Measurements from ENCODE around the gene PPP1R3F.
A peak's percentile ranks its signal among the peaks of the same experiment; 100 is the strongest.

Gene PPP1R3F

DNA sequence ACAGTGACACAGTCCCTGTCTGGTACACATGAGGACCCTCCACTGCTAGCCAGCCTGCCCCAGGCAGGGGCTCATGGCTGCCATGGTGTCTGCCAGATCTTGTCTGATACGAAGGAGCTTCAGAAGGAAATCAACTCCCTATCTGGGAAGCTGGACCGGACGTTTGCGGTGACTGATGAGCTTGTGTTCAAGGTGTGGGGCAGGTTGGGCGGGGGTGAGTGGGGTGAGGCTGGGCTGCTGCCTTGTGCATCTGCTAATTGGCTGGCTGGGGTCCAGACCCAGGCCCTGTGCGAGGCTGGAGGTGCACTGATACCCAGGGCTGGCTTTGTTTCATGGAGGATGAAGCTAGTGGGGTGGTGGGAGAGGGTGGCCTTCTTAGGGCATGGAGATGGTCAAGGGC is 20.5 kb upstream of the PPP1R3F start:
- DNase-seq (ENCODE audit: low read depth in 2 of 2) = no peak

DNA sequence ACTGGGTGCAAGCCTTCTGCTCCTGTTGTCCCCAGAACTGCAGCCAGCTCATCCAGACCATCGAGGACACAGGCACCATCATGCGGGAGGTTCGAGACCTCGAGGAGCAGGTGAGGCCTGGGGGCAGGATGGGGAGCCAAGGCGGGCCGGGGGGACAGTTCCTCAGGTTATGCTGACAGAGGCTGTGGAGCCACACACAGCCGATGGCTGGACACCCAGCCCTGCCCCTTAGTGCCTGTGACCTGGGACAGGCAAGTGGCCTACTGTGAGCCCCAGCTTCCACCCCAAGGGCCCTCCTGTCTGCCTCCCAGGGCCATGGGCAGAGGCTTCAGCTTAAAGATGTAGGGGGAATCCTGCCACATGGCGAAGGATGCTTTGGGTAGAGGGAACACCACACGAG is 20.0 kb upstream of the PPP1R3F start:
- no peak for DNase-seq (ENCODE audit: low read depth in 2 of 2)

- DNase-seq (ENCODE audit: low read depth in 2 of 2) = no peak
Measured at GRCh38 chrX:49250066-49250465, 19.5 kb upstream of the PPP1R3F start.

DNA sequence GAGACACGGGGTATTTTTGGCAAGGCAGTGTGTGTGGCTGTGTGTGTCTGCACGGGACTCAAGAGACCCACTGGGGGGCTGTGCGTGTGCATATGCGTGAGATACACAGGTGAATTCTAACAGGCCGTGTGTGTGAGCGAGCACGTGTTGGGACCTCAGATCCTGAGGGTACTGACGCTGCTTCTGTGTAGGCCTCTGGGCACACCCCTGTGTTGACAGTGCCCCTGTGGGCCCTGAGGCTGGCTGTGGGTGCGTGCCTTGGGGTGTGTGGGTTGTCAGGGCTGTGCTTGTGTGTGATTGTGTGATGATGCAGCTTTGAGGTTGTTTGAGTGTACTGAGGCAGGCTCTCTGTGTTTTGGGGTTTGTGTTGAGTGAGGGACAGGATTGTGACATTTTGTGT is 19.0 kb upstream of the PPP1R3F start:
- DNase-seq (ENCODE audit: low read depth in 2 of 2) = no peak

GRCh38 chrX:49251325-49251724 is 18.3 kb upstream of the PPP1R3F start:
- no peak for DNase-seq (ENCODE audit: low read depth in 2 of 2)

- DNase-seq (ENCODE audit: low read depth in 2 of 2) = no peak
Measured at GRCh38 chrX:49254639-49255038, 15.0 kb upstream of the PPP1R3F start.

DNA sequence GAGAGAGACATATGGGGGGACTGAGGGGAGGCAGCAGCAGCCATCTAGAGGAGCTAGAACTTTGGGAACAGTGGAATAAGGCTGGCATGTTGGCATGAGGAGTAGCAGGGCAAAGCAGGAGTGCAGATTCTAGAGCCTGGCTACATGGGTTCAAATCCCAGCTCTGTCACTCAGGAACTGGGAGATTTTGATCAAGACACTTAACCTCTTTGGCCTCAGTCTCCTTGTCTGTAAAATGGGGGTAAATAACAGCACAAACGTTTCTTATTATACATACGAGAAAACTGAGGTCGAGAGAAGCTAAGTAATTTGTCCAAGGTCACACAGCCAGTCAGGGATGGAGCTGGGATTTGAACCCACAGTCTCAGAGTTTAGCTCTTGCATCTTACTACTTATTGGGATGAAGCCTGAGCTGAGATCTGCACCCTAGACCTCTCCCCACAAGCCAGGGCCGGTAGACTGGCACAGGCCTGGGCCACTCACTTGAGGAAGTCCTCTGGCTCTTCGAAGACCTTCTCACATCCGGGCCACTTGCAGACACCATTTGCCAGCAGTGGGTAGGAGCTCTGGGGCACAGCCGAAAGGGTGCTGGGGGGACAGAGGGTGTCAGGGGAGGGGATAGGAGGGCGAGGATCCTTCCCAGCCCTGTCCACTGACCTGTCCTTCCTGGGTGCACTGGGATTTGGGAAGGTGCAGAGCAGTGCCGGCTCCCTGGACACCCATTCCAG is 13.2 kb upstream of the PPP1R3F start:
- DNase-seq (ENCODE audit: low read depth in 2 of 2) = no peak

- DNase-seq (ENCODE audit: low read depth in 2 of 2) = no peak
Measured at GRCh38 chrX:49257074-49257790, 12.4 kb upstream of the PPP1R3F start.

DNA sequence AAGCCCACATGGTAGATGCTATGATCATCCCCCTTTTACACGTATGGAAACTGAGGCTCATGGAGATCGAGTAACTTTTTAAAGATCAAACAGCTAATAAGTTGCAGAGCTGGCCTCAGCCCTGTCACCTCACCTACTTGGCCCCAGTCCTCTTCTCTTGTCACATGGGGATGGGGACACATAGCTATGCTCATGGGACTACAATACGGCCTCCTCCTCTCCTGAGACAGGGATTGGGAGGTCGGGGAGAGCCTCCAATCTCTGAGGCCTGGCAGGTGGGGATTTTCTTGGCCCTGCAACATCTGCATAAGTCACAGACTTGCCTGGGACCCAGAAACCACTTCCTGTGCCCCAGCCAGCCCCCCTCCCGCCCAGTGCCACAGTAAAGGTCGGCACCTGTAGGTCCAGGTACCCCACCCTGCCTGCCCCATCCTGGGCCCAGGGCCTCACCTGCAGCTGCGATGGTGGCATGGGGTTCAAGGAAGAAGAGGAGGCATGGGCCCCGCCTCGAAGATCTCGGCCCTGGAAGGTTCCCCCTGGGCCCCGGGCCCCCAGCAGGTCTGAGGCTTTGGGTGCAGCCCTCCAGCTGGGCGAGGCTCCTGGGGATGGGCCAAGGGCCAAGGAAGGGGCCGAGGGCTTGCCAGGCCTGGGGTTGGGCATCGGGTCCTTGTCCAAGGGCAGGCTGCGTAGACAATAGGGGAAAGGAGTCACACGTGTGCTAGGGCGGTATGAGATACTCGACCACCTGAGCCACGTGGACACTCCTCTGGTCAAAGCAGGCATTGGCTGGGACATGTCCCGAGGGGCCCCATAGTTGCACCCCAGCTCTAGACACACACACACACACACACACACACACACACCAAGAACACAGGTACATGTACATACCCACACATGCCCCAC is 11.5 kb upstream of the PPP1R3F start:
- no peak for DNase-seq (ENCODE audit: low read depth in 2 of 2)

GRCh38 chrX:49258749-49259124 is 10.9 kb upstream of the PPP1R3F start:
- no peak for DNase-seq (ENCODE audit: low read depth in 2 of 2)

- DNase-seq (ENCODE audit: low read depth in 2 of 2) = no peak
Measured at GRCh38 chrX:49260221-49260985, 9.2 kb upstream of the PPP1R3F start.

DNA sequence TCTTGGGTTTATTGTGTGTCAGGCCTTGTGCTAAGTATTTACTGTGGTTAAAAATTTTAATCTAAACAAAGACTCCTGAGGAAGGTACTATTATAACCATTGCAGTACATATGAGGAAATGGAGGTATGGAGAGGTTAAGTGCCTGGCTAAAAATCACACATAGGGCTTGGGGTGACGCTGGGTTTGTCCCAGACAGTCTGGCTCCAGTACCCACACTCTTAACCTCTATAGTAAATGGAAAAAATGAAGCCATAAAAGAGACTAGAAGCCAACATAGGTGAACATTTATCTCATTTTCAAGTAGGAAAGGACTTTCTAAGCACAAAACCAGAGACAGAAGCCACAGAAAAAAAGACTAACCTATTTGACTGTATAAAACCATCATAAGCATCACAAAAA is 7.0 kb upstream of the PPP1R3F start:
- no peak for DNase-seq (ENCODE audit: low read depth in 2 of 2)

GRCh38 chrX:49263631-49264030 is 6.0 kb upstream of the PPP1R3F start:
- no peak for DNase-seq (ENCODE audit: low read depth in 2 of 2)

- no peak for DNase-seq (ENCODE audit: low read depth in 2 of 2)
Measured at GRCh38 chrX:49264460-49264859, 5.1 kb upstream of the PPP1R3F start, which contains the start of gene FOXP3. TSS of gene FOXP3 (minus strand) at chrX:49264710. CDS start at chrX:49258505, 6,205 bp downstream.

GRCh38 chrX:49266523-49267445 is 2.8 kb upstream of the PPP1R3F start:
- no peak for DNase-seq (ENCODE audit: low read depth in 2 of 2)

- DNase-seq (ENCODE audit: low read depth in 2 of 2) = no peak
Measured at GRCh38 chrX:49268702-49269009, 937 bp upstream of the PPP1R3F start.

DNA sequence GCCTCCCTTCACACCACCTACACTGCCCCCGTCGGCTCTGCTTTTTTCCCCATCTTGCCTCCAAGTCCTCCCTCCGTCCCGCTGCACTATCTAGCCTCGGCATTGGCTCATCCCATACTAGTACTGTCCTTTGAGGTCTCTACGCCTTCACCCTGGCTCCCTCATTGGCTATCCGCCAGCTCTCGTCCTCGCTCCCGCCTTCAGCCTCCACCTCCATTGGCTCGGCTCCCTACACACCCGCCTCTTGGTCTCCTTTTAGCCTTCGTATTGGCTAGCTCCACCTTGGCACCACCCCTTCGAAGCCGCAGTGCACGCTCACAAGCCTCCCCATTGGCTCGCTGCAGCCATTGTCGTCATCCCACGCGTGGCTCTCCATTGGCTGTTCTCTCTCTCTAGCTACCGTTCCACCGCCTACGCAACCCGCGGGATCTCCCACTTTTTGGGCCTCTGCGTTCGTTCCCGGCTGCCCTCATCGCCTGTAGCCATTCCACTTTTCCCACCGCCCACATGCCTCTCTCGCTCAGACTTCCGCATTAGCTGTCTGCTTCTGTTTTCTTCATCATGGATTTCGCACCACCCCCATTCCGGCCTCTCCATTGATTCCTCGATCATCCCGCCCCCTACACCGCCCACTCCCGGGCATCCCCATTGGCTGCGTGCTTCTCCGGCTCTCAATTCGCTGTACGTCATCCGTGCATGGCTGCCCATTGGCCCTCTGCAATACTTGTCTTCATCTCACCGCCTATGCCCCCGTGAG is 405 bp upstream of the PPP1R3F start:
- DNase-seq (ENCODE audit: low read depth in 2 of 2) = peak; percentile 81 to 89

GRCh38 chrX:49270249-49270921 is 792 bp downstream of the PPP1R3F start:
- no peak for DNase-seq (ENCODE audit: low read depth in 2 of 2)

DNA sequence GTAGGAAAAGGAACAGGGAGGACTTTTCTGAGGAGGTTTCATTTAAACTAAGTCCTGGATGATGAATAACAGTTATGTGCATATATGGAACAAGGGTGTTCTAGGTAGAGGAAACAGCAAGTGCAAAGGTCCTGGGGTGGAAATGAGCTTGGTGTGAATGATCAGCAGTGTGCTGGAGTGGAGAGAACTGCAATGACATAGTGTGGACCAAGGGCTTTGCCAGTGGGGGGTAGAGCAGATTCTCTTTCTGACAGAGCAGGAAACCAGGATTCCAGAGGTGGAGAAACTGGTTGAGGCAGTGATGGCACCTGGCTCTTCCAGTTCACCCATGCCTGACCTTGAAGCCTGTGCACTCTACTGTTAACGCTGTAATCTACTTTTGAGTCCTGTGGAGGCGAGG is 1.7 kb downstream of the PPP1R3F start:
- DNase-seq (ENCODE audit: low read depth in 2 of 2) = no peak
